Liver (tissue), 3 donors: ENCODE data around the gene ZNF488.

Experiments
- CTCF ChIP-seq: fragments of 150-350 bp; IDR thresholded peaks from 2 replicates; pipeline ENCODE4 v1.5.1; 2017; ENCODE audit warnings: improper control_type of control experiment, low read depth, low read length; ENCODE audit not compliant: missing input control
- GABPA ChIP-seq, 2 donors: IDR thresholded peaks in 1 of 2; conservative IDR thresholded peaks in 1 of 2; 2 replicates each; pipeline ENCODE4 v1.6.1; 2016; ENCODE audit warnings: antibody characterized with exemption in 2 of 2, mild to moderate bottlenecking in 1 of 2, moderate library complexity in 1 of 2
- JUND ChIP-seq, 2 donors: IDR thresholded peaks; 2 replicates each; pipeline ENCODE4 v1.6.1; 2016; ENCODE audit warnings: antibody characterized with exemption in 2 of 2
- MAX ChIP-seq: IDR thresholded peaks from 2 replicates; pipeline ENCODE4 v1.6.1; 2016; ENCODE audit warnings: antibody characterized with exemption
- RAD21 ChIP-seq, 2 donors: IDR thresholded peaks; 2 replicates each; pipeline ENCODE4 v1.6.1; 2016; ENCODE audit warnings: antibody characterized with exemption in 2 of 2, mild to moderate bottlenecking in 2 of 2
- SP1 ChIP-seq: IDR thresholded peaks from 2 replicates; pipeline ENCODE4 v1.6.1; 2018; ENCODE audit warnings: antibody characterized with exemption, mild to moderate bottlenecking
- TAF1 ChIP-seq: conservative IDR thresholded peaks from 2 replicates; pipeline ENCODE4 v1.6.1; 2016; ENCODE audit warnings: antibody characterized with exemption, mild to moderate bottlenecking
- ZBTB33 ChIP-seq: IDR thresholded peaks from 2 replicates; pipeline ENCODE4 v1.6.1; 2016; ENCODE audit warnings: antibody characterized with exemption
- donor health status: healthy.
- donor health status: healthy.

GRCh38 chr10:47361293-47361692 lies 22.8 kb downstream of the ZNF488 start:
- TF ChIP-seq JUND (IDR thresholded peaks at IDR 0.05) (no peak), RAD21 (IDR thresholded peaks at IDR 0.05) (peak; percentile 38 to 64), TAF1 (no peak), CTCF (peak; percentile 44), GABPA (IDR thresholded peaks at IDR 0.05 in 1 of 2, conservative IDR thresholded peaks at IDR 0.05 in 1 of 2) (no peak), ZBTB33 (no peak), SP1 (no peak), MAX (no peak)
